IPS-18a (cell line): ENCODE data around the gene CNTNAP3.
"Not testable (repeated sequence)": the region's sequence is repeated elsewhere in the genome, so short reads cannot be mapped to it uniquely, and the experiment has no call there.

ENCODE experiments used
- H3K27ac ChIP-seq: one replicate; pipeline ENCODE4 v1.5.1; 2013; ENCODE audit warnings: low read length
- H3K27me3 ChIP-seq: one replicate; pipeline ENCODE4 v1.6.1; 2013; ENCODE audit warnings: mild to moderate bottlenecking, low read length; ENCODE audit not compliant: control insufficient read depth, insufficient read depth
- H3K36me3 ChIP-seq: one replicate; pipeline ENCODE4 v1.6.1; 2013; ENCODE audit warnings: low read depth, low read length; ENCODE audit not compliant: control insufficient read depth
- H3K4me1 ChIP-seq: one replicate; pipeline ENCODE4 v1.6.1; 2013; ENCODE audit warnings: low read depth, low read length; ENCODE audit not compliant: control insufficient read depth
- H3K4me3 ChIP-seq: one replicate; pipeline ENCODE4 v1.5.1; 2013; ENCODE audit warnings: low read length
- H3K9ac ChIP-seq: one replicate; pipeline ENCODE4 v1.6.1; 2013; ENCODE audit warnings: mild to moderate bottlenecking, low read length, moderate library complexity
- H3K9me3 ChIP-seq: one replicate; pipeline ENCODE4 v1.6.1; 2013; ENCODE audit warnings: low read depth, low read length; ENCODE audit not compliant: control insufficient read depth

The CNTNAP3 gene

GRCh38 chr9:39287980-39288379 is at the start of gene CNTNAP3:
TSS of gene CNTNAP3 (minus strand) at chr9:39288167. CDS start at chr9:39288064, 103 bp downstream.
- not testable (repeated sequence) for H3K27ac ChIP-seq, H3K9ac ChIP-seq, H3K4me1 ChIP-seq, H3K9me3 ChIP-seq, H3K4me3 ChIP-seq, H3K36me3 ChIP-seq, H3K27me3 ChIP-seq

GRCh38 chr9:39279995-39280394 is 8.0 kb downstream of the CNTNAP3 start:
- not testable (repeated sequence) for H3K4me3 ChIP-seq, H3K36me3 ChIP-seq, H3K9me3 ChIP-seq, H3K27me3 ChIP-seq, H3K27ac ChIP-seq, H3K9ac ChIP-seq, H3K4me1 ChIP-seq

GRCh38 chr9:39242513-39242912 is 45.5 kb downstream of the CNTNAP3 start:
- not testable (repeated sequence) for H3K4me3 ChIP-seq, H3K36me3 ChIP-seq, H3K27ac ChIP-seq, H3K27me3 ChIP-seq, H3K9me3 ChIP-seq, H3K4me1 ChIP-seq, H3K9ac ChIP-seq

- H3K9ac ChIP-seq, H3K4me1 ChIP-seq, H3K27ac ChIP-seq, H3K4me3 ChIP-seq, H3K27me3 ChIP-seq, H3K9me3 ChIP-seq, H3K36me3 ChIP-seq: not testable (repeated sequence)
Observed at GRCh38 chr9:39232130-39232991, 55.6 kb downstream of the CNTNAP3 start.

- H3K36me3 ChIP-seq, H3K4me3 ChIP-seq, H3K4me1 ChIP-seq, H3K27ac ChIP-seq, H3K27me3 ChIP-seq, H3K9me3 ChIP-seq, H3K9ac ChIP-seq: not testable (repeated sequence)
Observed at GRCh38 chr9:39215976-39216375, 72.0 kb downstream of the CNTNAP3 start.

GRCh38 chr9:39209773-39210172 is 78.2 kb downstream of the CNTNAP3 start:
- H3K9me3 ChIP-seq, H3K27ac ChIP-seq: not testable (repeated sequence)

GRCh38 chr9:39206643-39207042 is 81.3 kb downstream of the CNTNAP3 start:
- not testable (repeated sequence) for H3K4me3 ChIP-seq, H3K4me1 ChIP-seq, H3K36me3 ChIP-seq, H3K9ac ChIP-seq, H3K9me3 ChIP-seq, H3K27ac ChIP-seq, H3K27me3 ChIP-seq

More at GRCh38 chr9:39209773-39210172, 78.2 kb downstream of the CNTNAP3 start:
- H3K9ac ChIP-seq, H3K27me3 ChIP-seq, H3K4me1 ChIP-seq, H3K4me3 ChIP-seq, H3K36me3 ChIP-seq: not testable (repeated sequence)

- H3K36me3 ChIP-seq: not testable (repeated sequence)
Observed at GRCh38 chr9:39205842-39206241, 82.1 kb downstream of the CNTNAP3 start.

GRCh38 chr9:39200412-39200811 is 87.6 kb downstream of the CNTNAP3 start:
- not testable (repeated sequence) for H3K9ac ChIP-seq

More at GRCh38 chr9:39205842-39206241, 82.1 kb downstream of the CNTNAP3 start:
- H3K27ac ChIP-seq, H3K4me1 ChIP-seq, H3K4me3 ChIP-seq, H3K9me3 ChIP-seq, H3K9ac ChIP-seq, H3K27me3 ChIP-seq: not testable (repeated sequence)

GRCh38 chr9:39198000-39198709 is 89.8 kb downstream of the CNTNAP3 start:
- H3K4me3 ChIP-seq, H3K9ac ChIP-seq, H3K4me1 ChIP-seq, H3K9me3 ChIP-seq, H3K27me3 ChIP-seq, H3K27ac ChIP-seq, H3K36me3 ChIP-seq: not testable (repeated sequence)

More at GRCh38 chr9:39200412-39200811, 87.6 kb downstream of the CNTNAP3 start:
- not testable (repeated sequence) for H3K27me3 ChIP-seq, H3K27ac ChIP-seq, H3K9me3 ChIP-seq, H3K4me3 ChIP-seq, H3K4me1 ChIP-seq, H3K36me3 ChIP-seq

GRCh38 chr9:39171370-39171769 is 116.6 kb downstream of the CNTNAP3 start:
- not testable (repeated sequence) for H3K27ac ChIP-seq, H3K27me3 ChIP-seq, H3K36me3 ChIP-seq, H3K9ac ChIP-seq, H3K4me1 ChIP-seq, H3K4me3 ChIP-seq, H3K9me3 ChIP-seq

- not testable (repeated sequence) for H3K4me3 ChIP-seq, H3K36me3 ChIP-seq, H3K9me3 ChIP-seq, H3K4me1 ChIP-seq, H3K9ac ChIP-seq, H3K27me3 ChIP-seq, H3K27ac ChIP-seq
Observed at GRCh38 chr9:39157714-39158113, 130.3 kb downstream of the CNTNAP3 start.
